NCI-H1436 (cell line): ENCODE results near the gene ZFP36.
A peak's percentile ranks its signal among the peaks of the same experiment; 100 is the strongest.

Source experiments
- DNase-seq: peaks from one replicate; lab custom pipeline; 2025; lab: John Stamatoyannopoulos, UW

The ZFP36 gene

GRCh38 chr19:39419003-39419402 is 12.4 kb downstream of the ZFP36 start:
- DNase-seq = no peak

GRCh38 chr19:39420769-39421168 is 14.1 kb downstream of the ZFP36 start:
- no peak for DNase-seq

GRCh38 chr19:39422020-39422419 is 15.4 kb downstream of the ZFP36 start:
- no peak for DNase-seq

- DNase-seq = no peak
Observed at GRCh38 chr19:39423258-39424086, 16.8 kb downstream of the ZFP36 start.

- no peak for DNase-seq
Observed at GRCh38 chr19:39424934-39425333, 18.3 kb downstream of the ZFP36 start.

- DNase-seq = no peak
Observed at GRCh38 chr19:39425744-39426143, 19.1 kb downstream of the ZFP36 start.

GRCh38 chr19:39426170-39426569 is 19.5 kb downstream of the ZFP36 start:
- DNase-seq = no peak

GRCh38 chr19:39427707-39428106 is 21.1 kb downstream of the ZFP36 start:
- DNase-seq = no peak

- DNase-seq = no peak
Observed at GRCh38 chr19:39428283-39429112, 21.9 kb downstream of the ZFP36 start.

- DNase-seq = no peak
Observed at GRCh38 chr19:39430675-39431593, 24.3 kb downstream of the ZFP36 start.

- DNase-seq = no peak
Observed at GRCh38 chr19:39432677-39433025, 26.0 kb downstream of the ZFP36 start.

- DNase-seq = no peak
Observed at GRCh38 chr19:39433480-39434079, 26.9 kb downstream of the ZFP36 start.

- DNase-seq = no peak
Observed at GRCh38 chr19:39434123-39435076, 27.8 kb downstream of the ZFP36 start.

GRCh38 chr19:39435499-39436349 is 29.1 kb downstream of the ZFP36 start, which contains the start of gene RPS16:
RPS16 (minus strand) TSS chr19:39435949; CDS start chr19:39435895, 54 bp downstream.
- peak; percentile 98 for DNase-seq

GRCh38 chr19:39436350-39436716 is 29.7 kb downstream of the ZFP36 start:
- DNase-seq = no peak

- DNase-seq = no peak
Observed at GRCh38 chr19:39438270-39438934, 31.8 kb downstream of the ZFP36 start.

GRCh38 chr19:39444598-39445195 is 38.0 kb downstream of the ZFP36 start:
- DNase-seq = no peak
